ENCODE measurements around the gene MST1.

- TF ChIP-seq CTCF (IDR thresholded peaks at IDR 0.05) (no peak), POLR2A (IDR thresholded peaks at IDR 0.05) (no peak)
Measured at GRCh38 chr3:49738067-49738713, 48.9 kb upstream of the MST1 start.
